Measurements from ENCODE around the gene DNAH2.

Gene DNAH2

GRCh38 chr17:7703584-7704479, 13.7 kb upstream of the DNAH2 start:
- DNase-seq = no peak

GRCh38 chr17:7704601-7705268, 12.8 kb upstream of the DNAH2 start, which contains the start of gene EFNB3:
TSS of gene EFNB3 (plus strand) at chr17:7705202. CDS start at chr17:7705599, 397 bp downstream.
- no peak for DNase-seq

GRCh38 chr17:7705269-7706255, 12.0 kb upstream of the DNAH2 start:
- DNase-seq = no peak

- no peak for DNase-seq
Observed at GRCh38 chr17:7706631-7707354, 10.8 kb upstream of the DNAH2 start.

- DNase-seq = no peak
Observed at GRCh38 chr17:7707446-7707845, 10.1 kb upstream of the DNAH2 start.

GRCh38 chr17:7707858-7708750, 9.4 kb upstream of the DNAH2 start:
- no peak for DNase-seq

GRCh38 chr17:7709031-7709430, 8.5 kb upstream of the DNAH2 start:
- DNase-seq = no peak

- no peak for DNase-seq
Observed at GRCh38 chr17:7710301-7710700, 7.2 kb upstream of the DNAH2 start.

- DNase-seq = no peak
Observed at GRCh38 chr17:7711051-7711755, 6.3 kb upstream of the DNAH2 start.

- no peak for DNase-seq
Observed at GRCh38 chr17:7712111-7712771, 5.3 kb upstream of the DNAH2 start.

GRCh38 chr17:7713782-7714181, 3.8 kb upstream of the DNAH2 start:
- no peak for DNase-seq

- no peak for DNase-seq
Observed at GRCh38 chr17:7714721-7715594, 2.6 kb upstream of the DNAH2 start.

GRCh38 chr17:7715936-7716886, 1.3 kb upstream of the DNAH2 start:
- DNase-seq = no peak

- DNase-seq = peak; percentile 20
Observed at GRCh38 chr17:7717756-7718350, 309 bp downstream of the DNAH2 start.

- DNase-seq = no peak
Observed at GRCh38 chr17:7719661-7720060, 2.1 kb downstream of the DNAH2 start.

- DNase-seq = no peak
Observed at GRCh38 chr17:7720125-7720524, 2.6 kb downstream of the DNAH2 start.

GRCh38 chr17:7721612-7722011, 4.1 kb downstream of the DNAH2 start:
- DNase-seq = no peak

Data from activated effector memory CD4-positive, alpha-beta T cell treated with Interleukin-2 at 50 U/mL for 16 hours (primary cell).